ENCODE measurements around the gene BRSK2.

DNA sequence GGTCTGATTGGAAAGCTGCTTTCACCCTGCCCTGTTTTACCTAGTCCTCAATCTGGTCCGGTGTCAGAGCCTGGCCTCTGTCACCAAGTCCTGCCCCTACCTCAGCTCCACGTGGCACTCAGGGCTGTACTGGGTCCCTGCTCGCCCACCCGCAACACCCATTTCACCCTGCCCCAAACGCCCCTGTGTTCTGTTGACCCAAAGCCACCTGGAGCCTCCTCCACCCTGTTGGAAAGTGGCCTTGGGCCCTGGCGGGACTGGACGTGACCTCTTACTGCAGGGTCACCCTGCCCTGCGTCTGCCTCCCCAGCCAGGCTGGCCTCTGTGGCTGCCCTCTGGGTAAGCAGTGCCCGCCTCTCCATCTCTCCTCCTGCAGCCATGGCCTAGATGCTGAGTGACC, 21.5 kb upstream of the BRSK2 start:
- TF ChIP-seq, protein P1, sequence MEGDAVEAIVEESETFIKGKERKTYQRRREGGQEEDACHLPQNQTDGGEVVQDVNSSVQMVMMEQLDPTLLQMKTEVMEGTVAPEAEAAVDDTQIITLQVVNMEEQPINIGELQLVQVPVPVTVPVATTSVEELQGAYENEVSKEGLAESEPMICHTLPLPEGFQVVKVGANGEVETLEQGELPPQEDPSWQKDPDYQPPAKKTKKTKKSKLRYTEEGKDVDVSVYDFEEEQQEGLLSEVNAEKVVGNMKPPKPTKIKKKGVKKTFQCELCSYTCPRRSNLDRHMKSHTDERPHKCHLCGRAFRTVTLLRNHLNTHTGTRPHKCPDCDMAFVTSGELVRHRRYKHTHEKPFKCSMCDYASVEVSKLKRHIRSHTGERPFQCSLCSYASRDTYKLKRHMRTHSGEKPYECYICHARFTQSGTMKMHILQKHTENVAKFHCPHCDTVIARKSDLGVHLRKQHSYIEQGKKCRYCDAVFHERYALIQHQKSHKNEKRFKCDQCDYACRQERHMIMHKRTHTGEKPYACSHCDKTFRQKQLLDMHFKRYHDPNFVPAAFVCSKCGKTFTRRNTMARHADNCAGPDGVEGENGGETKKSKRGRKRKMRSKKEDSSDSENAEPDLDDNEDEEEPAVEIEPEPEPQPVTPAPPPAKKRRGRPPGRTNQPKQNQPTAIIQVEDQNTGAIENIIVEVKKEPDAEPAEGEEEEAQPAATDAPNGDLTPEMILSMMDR (IDR thresholded peaks at IDR 0.05): no peak
- TF ChIP-seq ZFX (IDR thresholded peaks at IDR 0.05; ENCODE audit: borderline replicate concordance): no peak

All from 22Rv1 (cell line).